Esophagus squamous epithelium (tissue), 5 donors: Measurements from ENCODE around the gene ERICH6. TPM values are rescaled to one million over a fixed set of nuclear protein-coding genes. Genes with fewer than 3 reads are reported as not detected.

Source experiments
- DNase-seq: peaks from one replicate; lab custom pipeline; 2025; lab: John Stamatoyannopoulos, UW
- H3K27ac ChIP-seq, 4 donors: fragments of 200-600 bp; sonication (generic); one replicate each; pipeline ENCODE4 v1.5.1; 2016 to 2019; ENCODE audit warnings: mild to moderate bottlenecking in 1 of 4
- H3K27me3 ChIP-seq, 4 donors: fragments of 200-600 bp; sonication (generic); 1 replicate in 3 of 4; 2 replicates in 1 of 4; pipeline versions ENCODE4 v1.5.1 to v1.6.0; 2017 to 2021; ENCODE audit warnings: antibody characterized with exemption in 1 of 4
- H3K36me3 ChIP-seq, 3 donors: fragments of 200-600 bp; sonication (generic); one replicate each; pipeline ENCODE4 v1.5.1; 2016 to 2019
- H3K4me1 ChIP-seq, 3 donors: fragments of 200-600 bp; sonication (generic); one replicate each; pipeline ENCODE4 v1.5.1; 2017 to 2019
- H3K4me3 ChIP-seq, 4 donors: fragments of 200-600 bp; sonication (generic); 1 replicate in 3 of 4; 2 replicates in 1 of 4; pipeline ENCODE4 v1.5.1; 2016 to 2019; ENCODE audit warnings: mild to moderate bottlenecking in 2 of 4, moderate library complexity in 1 of 4
- H3K9me3 ChIP-seq, 3 donors: fragments of 200-600 bp; sonication (generic); one replicate each; pipeline ENCODE4 v1.5.1; 2016 to 2019
- POLR2A ChIP-seq, 4 donors: fragments of 450-650 bp; IDR thresholded peaks; one replicate each; pipeline ENCODE4 v1.6.1; 2017; ENCODE audit warnings: antibody characterized with exemption in 4 of 4, mild to moderate bottlenecking in 4 of 4, moderate library complexity in 3 of 4
- WGBS, 2 donors: methylation state at CpG; one replicate each; pipeline ENCODE4 v1.1.5; 2018; 5-methylcytosine and 5-hydroxymethylcytosine counted together
- intact Hi-C: fragments of 100-400 bp; cut with DNase I; formaldehyde crosslinking; loops from one replicate; pipeline ENCODE4 v1.15.0; 2022
- total RNA-seq, 4 donors: library from RNA; depleted of rRNA; stranded (reverse); fragments of >200 nt; gene quantifications; one replicate each; pipeline ENCODE4 v1.1.0, GENCODE V29; 2016
- TF ChIP-seq, protein P1 (sequence below), 6 experiments: fragments of 450-650 bp in 4 of 6; fragments of 200-600 bp in 2 of 6; sonication (generic) in 2 of 6; IDR thresholded peaks; one replicate each; pipeline ENCODE4 v1.5.1; 2016 to 2019; ENCODE audit warnings: antibody characterized with exemption in 6 of 6, mild to moderate bottlenecking in 4 of 6, moderate library complexity in 4 of 6
- donor health status: DM: yes; HTN: yes; CAD: no.

ERICH6 gene
- total RNA-seq, 4 donors from 2014 or later: not detected

DNA sequence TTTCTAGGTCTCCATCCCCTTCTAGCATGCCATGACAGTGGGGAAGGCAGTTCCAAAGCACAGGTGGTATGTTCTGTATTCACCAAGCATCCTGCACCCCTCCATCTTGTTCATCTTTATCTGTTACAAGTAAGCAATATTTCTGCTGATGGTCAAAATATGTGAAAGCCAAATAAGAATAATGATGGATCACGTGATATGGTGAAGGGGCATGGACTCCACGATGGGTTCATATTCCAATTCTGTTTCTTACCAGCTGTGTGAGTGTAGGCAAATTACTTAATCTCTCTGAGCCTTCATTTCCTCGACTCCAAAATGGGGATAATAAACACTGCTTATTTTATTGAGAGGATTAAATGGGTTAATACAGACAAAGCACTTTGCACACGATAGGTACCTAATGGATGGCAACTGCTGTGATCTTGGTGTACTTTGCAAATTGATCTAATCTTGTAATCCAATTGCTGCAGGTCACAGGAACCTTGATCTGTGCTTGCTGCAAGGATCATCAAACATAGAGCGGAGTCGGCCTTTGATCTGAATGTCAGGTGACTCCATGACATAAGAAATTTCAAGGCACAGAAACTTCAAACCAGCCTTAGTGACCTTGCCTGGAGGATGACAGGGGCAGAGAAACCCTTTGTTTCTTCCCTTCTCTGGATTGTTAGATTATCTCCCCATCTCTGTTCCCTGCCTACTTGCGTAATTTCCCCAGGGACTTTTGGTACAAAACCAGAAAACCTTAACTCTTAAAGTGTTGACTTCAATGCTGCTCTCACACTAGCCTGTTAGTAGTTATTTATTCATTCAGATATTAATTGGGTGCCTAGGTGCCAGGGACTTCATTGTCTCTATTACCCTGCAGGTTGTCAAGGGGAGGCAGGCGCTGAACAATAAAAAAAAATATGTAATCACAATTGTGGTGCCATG is 33.4 kb upstream of the ERICH6 start:
- TF ChIP-seq, protein P1, sequence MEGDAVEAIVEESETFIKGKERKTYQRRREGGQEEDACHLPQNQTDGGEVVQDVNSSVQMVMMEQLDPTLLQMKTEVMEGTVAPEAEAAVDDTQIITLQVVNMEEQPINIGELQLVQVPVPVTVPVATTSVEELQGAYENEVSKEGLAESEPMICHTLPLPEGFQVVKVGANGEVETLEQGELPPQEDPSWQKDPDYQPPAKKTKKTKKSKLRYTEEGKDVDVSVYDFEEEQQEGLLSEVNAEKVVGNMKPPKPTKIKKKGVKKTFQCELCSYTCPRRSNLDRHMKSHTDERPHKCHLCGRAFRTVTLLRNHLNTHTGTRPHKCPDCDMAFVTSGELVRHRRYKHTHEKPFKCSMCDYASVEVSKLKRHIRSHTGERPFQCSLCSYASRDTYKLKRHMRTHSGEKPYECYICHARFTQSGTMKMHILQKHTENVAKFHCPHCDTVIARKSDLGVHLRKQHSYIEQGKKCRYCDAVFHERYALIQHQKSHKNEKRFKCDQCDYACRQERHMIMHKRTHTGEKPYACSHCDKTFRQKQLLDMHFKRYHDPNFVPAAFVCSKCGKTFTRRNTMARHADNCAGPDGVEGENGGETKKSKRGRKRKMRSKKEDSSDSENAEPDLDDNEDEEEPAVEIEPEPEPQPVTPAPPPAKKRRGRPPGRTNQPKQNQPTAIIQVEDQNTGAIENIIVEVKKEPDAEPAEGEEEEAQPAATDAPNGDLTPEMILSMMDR (IDR thresholded peaks at IDR 0.05): no peak
- no peak for TF ChIP-seq POLR2A (IDR thresholded peaks at IDR 0.05)
- WGBS, 2 donors: 72 to 83% methylated on average over 8 of the region's 8 CpGs
- peak overlapping the region in 3 of 4 donors; percentile 29 to 76 (median 76) for H3K27ac ChIP-seq
- intact Hi-C loops: no loop called here
- H3K36me3 ChIP-seq: peaks cover 0 to 17% (median 8%) of the 10 kb centered on the region in 3 donors
- H3K4me1 ChIP-seq: peaks cover 14 to 85% (median 22%) of the 10 kb centered on the region in 3 donors
- H3K27me3 ChIP-seq: no peaks in the 10 kb centered on the region
- H3K9me3 ChIP-seq: no peaks in the 10 kb centered on the region
- DNase-seq: no peak
- H3K4me3 ChIP-seq: no peak overlapping the region

DNA sequence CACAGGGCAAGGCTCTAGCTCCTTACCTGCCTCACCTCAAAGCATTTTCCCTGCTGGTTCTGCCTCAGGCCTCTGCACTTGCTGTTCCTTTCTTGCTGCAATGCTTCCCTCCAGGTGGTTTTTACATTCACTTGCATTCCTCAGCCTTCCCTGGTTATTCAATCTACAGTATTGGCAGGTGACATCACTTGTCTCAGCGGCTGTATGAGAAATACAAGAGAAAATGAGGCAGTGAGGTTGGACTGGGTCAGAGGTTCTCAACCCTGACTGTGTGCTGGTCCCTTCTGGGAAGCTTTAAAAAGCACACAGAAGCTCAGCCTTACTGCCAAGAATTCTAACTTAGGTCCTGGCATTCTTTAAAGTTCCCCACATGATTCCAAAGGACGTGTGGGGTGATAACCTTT is 32.6 kb upstream of the ERICH6 start:
- Histone ChIP-seq H3K27ac (no peak overlapping the region), H3K27me3 (no peaks in the 10 kb centered on the region), H3K4me3 (no peak overlapping the region), H3K4me1 (peaks cover 14 to 81% (median 22%) of the 10 kb centered on the region in 3 donors), H3K9me3 (no peaks in the 10 kb centered on the region), H3K36me3 (peaks cover 0 to 8% (median 7%) of the 10 kb centered on the region in 3 donors)
- DNase-seq: no peak
- 38 to 79% methylated on average over 2 of the region's 2 CpGs for WGBS, 2 donors
- TF ChIP-seq, protein P1 (IDR thresholded peaks at IDR 0.05): no peak
- TF ChIP-seq POLR2A (IDR thresholded peaks at IDR 0.05): no peak
- intact Hi-C loops: no loop called here

DNA sequence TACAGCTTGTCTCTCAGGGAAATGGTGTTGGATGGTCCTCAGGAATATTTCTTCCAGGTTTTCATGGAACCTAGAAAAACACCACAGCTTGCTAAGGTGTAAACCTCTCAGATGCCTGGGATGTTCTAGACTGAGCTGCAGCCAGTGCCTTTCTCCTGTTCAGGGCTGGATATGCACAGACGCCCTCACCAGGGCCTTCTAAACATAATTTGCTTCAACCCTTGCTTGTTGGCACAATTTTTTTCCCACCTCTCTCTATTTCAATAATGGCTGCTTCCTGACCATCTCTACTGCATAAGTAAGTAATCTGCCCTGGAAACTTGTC is 31.0 kb upstream of the ERICH6 start:
- no peak for TF ChIP-seq POLR2A (IDR thresholded peaks at IDR 0.05)
- TF ChIP-seq, protein P1 (IDR thresholded peaks at IDR 0.05): no peak
- DNase-seq: no peak
- no peak overlapping the region for H3K4me3 ChIP-seq
- H3K27ac ChIP-seq: peak overlapping the region; percentile 46 to 66 (median 54)
- intact Hi-C loops: no loop called here
- WGBS, 2 donors: 29 to 56% methylated on average over 1 of the region's 1 CpG
- no peaks in the 10 kb centered on the region for H3K27me3 ChIP-seq
- no peaks in the 10 kb centered on the region for H3K36me3 ChIP-seq
- peaks cover 14 to 67% (median 22%) of the 10 kb centered on the region in 3 donors for H3K4me1 ChIP-seq
- no peaks in the 10 kb centered on the region for H3K9me3 ChIP-seq

DNA sequence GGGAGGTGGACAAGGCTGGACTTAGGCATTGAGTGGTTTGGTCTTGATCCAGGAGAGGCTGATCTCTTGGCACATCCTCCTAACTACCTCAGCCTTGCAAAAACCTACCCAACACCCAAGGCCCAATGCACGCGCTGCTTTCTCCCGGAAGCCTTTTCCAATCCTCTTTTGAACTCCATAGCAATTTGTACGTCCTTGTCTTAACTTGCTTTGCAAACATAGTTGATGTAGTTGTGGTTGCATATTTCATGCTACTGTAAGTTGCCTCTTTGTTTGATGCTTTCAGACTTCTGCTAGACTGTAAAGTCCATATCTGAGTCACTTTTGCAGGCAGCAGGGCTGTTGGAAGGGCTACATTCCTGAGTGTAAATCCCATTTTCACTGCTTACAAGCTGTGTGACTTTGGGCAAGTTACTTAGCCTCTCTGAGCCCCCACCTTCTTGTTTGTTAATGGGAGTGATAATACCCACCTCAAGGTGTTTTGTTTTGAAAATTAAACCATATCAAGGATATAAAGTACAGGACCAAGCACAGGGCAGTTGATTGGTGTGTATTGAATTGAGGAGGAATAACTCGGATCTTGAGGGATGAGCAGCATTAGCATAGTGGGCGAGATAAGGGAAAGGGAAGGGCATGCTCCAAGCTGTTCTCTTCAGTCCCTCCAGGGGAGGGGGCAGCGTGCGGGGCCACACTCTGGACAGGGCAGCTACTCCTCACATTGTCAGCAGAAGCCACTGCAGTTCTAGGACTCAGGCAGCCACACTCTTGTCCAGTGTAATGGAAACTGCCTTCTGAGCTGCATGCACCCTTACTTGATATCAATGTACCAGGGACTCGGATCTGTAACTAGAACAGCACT is 30.4 kb upstream of the ERICH6 start:
- H3K36me3 ChIP-seq: no peaks in the 10 kb centered on the region

More for the DNA sequence above, 30.4 kb upstream of the ERICH6 start:
- no peak overlapping the region for H3K4me3 ChIP-seq
- intact Hi-C loops: no loop called here
- TF ChIP-seq POLR2A (IDR thresholded peaks at IDR 0.05): no peak
- TF ChIP-seq, protein P1 (IDR thresholded peaks at IDR 0.05): no peak
- DNase-seq: no peak
- no peaks in the 10 kb centered on the region for H3K9me3 ChIP-seq
- H3K4me1 ChIP-seq: peaks cover 14 to 61% (median 22%) of the 10 kb centered on the region in 3 donors
- peak overlapping the region; percentile 46 to 66 (median 54) for H3K27ac ChIP-seq
- 59 to 77% methylated on average over 8 to 9 of the region's 9 CpGs for WGBS, 2 donors
- no peaks in the 10 kb centered on the region for H3K27me3 ChIP-seq
